ENCODE measurements around the gene ARHGAP23. TPM values are rescaled to one million over a fixed set of nuclear protein-coding genes. Genes with fewer than 3 reads are reported as not detected.
"Not testable (repeated sequence)": the region's sequence is repeated elsewhere in the genome, so short reads cannot be mapped to it uniquely, and the experiment has no call there.

Gene ARHGAP23
- total RNA-seq, 1 experiment from 2014 or later: 97.9 TPM

GRCh38 chr17:38485146-38485468 is 56.8 kb downstream of the ARHGAP23 start:
- H3K4me1 ChIP-seq (ENCODE audit: insufficient read depth, low read length): no peaks in the 10 kb centered on the region
- no peak overlapping the region for H3K18ac ChIP-seq (ENCODE audit: insufficient read length, low read depth, low read length)
- H2BK20ac ChIP-seq (ENCODE audit: low read depth, low read length, poor library complexity, severe bottlenecking): no peak overlapping the region
- no peak overlapping the region for H2BK12ac ChIP-seq (ENCODE audit: insufficient read length, low read depth, low read length)
- H3T11ph ChIP-seq (ENCODE audit: low read length): no peak overlapping the region
- no peaks in the 10 kb centered on the region for H3K23me2 ChIP-seq (ENCODE audit: insufficient read length, low read depth, low read length, poor library complexity, severe bottlenecking)
- no peak overlapping the region for H2BK5ac ChIP-seq (ENCODE audit: insufficient read length, low read length)
- no peaks in the 10 kb centered on the region for H3K27me3 ChIP-seq (ENCODE audit: insufficient read depth, low read length)
- H3K4ac ChIP-seq (ENCODE audit: low read depth, low read length): no peak overlapping the region
- H3K79me2 ChIP-seq (ENCODE audit: insufficient read depth, low read length): no peaks in the 10 kb centered on the region
- DNase-seq: no peak
- peak overlapping the region in 2 of 3 experiments; percentile 61; a peak in 4 of 7 replicates for H3K27ac Mint-ChIP-seq
- H2BK120ac ChIP-seq (ENCODE audit: low read depth, low read length, poor library complexity, severe bottlenecking): no peak overlapping the region
- no peak overlapping the region for H3K14ac ChIP-seq (ENCODE audit: insufficient read depth, low read length)
- H2AK5ac ChIP-seq (ENCODE audit: insufficient read length, low read length): no peak overlapping the region
- no peak overlapping the region for H4K91ac ChIP-seq (ENCODE audit: insufficient read length, low read depth, low read length)
- peaks cover 29 to 65% (median 42%) of the 10 kb centered on the region in 3 experiments for H3K36me3 Mint-ChIP-seq (ENCODE audit: insufficient read depth in 1 of 3, low read depth in 3 of 3)
- no peaks in the 10 kb centered on the region for H4K20me1 ChIP-seq (ENCODE audit: control insufficient read depth, insufficient read depth, insufficient read length)
- H3K4me3 Mint-ChIP-seq: no peak overlapping the region; a peak in 1 of 5 replicates
- no peaks in the 10 kb centered on the region for H3K9me3 ChIP-seq (ENCODE audit: control insufficient read depth, low read depth, low read length)
- H3K4me1 Mint-ChIP-seq: peaks cover 17 to 18% of the 10 kb centered on the region in 2 experiments
- peaks cover 5% of the 10 kb centered on the region for H3K79me1 ChIP-seq (ENCODE audit: insufficient read depth, low read depth, low read length, poor library complexity, severe bottlenecking)
- TF ChIP-seq CTCF (conservative IDR thresholded peaks at IDR 0.05): peak; percentile 6; the same call in 1 of the 3 replicates
- H3K9me3 Mint-ChIP-seq: no peaks in the 10 kb centered on the region
- no peak overlapping the region for H3K56ac ChIP-seq (ENCODE audit: insufficient read length, low read depth, low read length)
- no CpG with 5 or more reads among the region's 2 CpGs for WGBS (ENCODE audit: extremely low coverage, insufficient read length, low lambda C conversion rate)
- no peak overlapping the region for H4K5ac ChIP-seq (ENCODE audit: insufficient read length, low read depth, low read length)
- no peak overlapping the region for H3K27ac ChIP-seq (ENCODE audit: insufficient read length, low read depth, low read length)
- H3K23ac ChIP-seq (ENCODE audit: insufficient read length, low read depth, low read length): no peak overlapping the region
- H3K27me3 Mint-ChIP-seq (ENCODE audit: low read depth): no peaks in the 10 kb centered on the region
- no peak overlapping the region for H3K9ac ChIP-seq (ENCODE audit: extremely low read depth, insufficient read length, low read length)
- no peak overlapping the region for H4K8ac ChIP-seq (replicated peaks; ENCODE audit: insufficient read length, low read depth, low read length)
- no peak overlapping the region for H2BK15ac ChIP-seq (ENCODE audit: low read depth, low read length)
- no peak overlapping the region for H2AFZ ChIP-seq (ENCODE audit: low read length)
- H3K4me2 ChIP-seq (ENCODE audit: insufficient read depth, insufficient read length, low read length): no peak overlapping the region

- H3K27me3 ChIP-seq (ENCODE audit: insufficient read depth, low read length); H3K18ac ChIP-seq (ENCODE audit: insufficient read length, low read depth, low read length); H4K20me1 ChIP-seq (ENCODE audit: control insufficient read depth, insufficient read depth, insufficient read length); H4K5ac ChIP-seq (ENCODE audit: insufficient read length, low read depth, low read length); H3K79me1 ChIP-seq (ENCODE audit: insufficient read depth, low read depth, low read length, poor library complexity, severe bottlenecking); H3K79me2 ChIP-seq (ENCODE audit: insufficient read depth, low read length); H3K4me1 ChIP-seq (ENCODE audit: insufficient read depth, low read length); H3T11ph ChIP-seq (ENCODE audit: low read length); H3K14ac ChIP-seq (ENCODE audit: insufficient read depth, low read length); H3K23ac ChIP-seq (ENCODE audit: insufficient read length, low read depth, low read length); H2BK12ac ChIP-seq (ENCODE audit: insufficient read length, low read depth, low read length); H3K9ac ChIP-seq (ENCODE audit: extremely low read depth, insufficient read length, low read length); H2AFZ ChIP-seq (ENCODE audit: low read length); H3K4ac ChIP-seq (ENCODE audit: low read depth, low read length); H3K27ac ChIP-seq (ENCODE audit: insufficient read length, low read depth, low read length); H3K4me2 ChIP-seq (ENCODE audit: insufficient read depth, insufficient read length, low read length); H3K9me3 ChIP-seq (ENCODE audit: control insufficient read depth, low read depth, low read length); H3K4me3 Mint-ChIP-seq; H3K56ac ChIP-seq (ENCODE audit: insufficient read length, low read depth, low read length); H2BK5ac ChIP-seq (ENCODE audit: insufficient read length, low read length); H3K9me3 Mint-ChIP-seq; H2BK120ac ChIP-seq (ENCODE audit: low read depth, low read length, poor library complexity, severe bottlenecking); H2BK20ac ChIP-seq (ENCODE audit: low read depth, low read length, poor library complexity, severe bottlenecking); H4K8ac ChIP-seq (replicated peaks; ENCODE audit: insufficient read length, low read depth, low read length); H2BK15ac ChIP-seq (ENCODE audit: low read depth, low read length); H3K23me2 ChIP-seq (ENCODE audit: insufficient read length, low read depth, low read length, poor library complexity, severe bottlenecking); DNase-seq; H2AK5ac ChIP-seq (ENCODE audit: insufficient read length, low read length); H3K27me3 Mint-ChIP-seq (ENCODE audit: low read depth); H4K91ac ChIP-seq (ENCODE audit: insufficient read length, low read depth, low read length): not testable (repeated sequence)
- Mint-ChIP-seq H3K4me1 (peaks cover 17 to 18% of the 10 kb centered on the region in 2 experiments), H3K36me3 (ENCODE audit: insufficient read depth in 1 of 3, low read depth in 3 of 3) (peaks cover 30 to 69% (median 45%) of the 10 kb centered on the region in 3 experiments), H3K27ac (peak overlapping the region in 1 of 3 experiments; percentile 87; a peak in 1 of 7 replicates)
- no CpG with 5 or more reads among the region's 13 CpGs for WGBS (ENCODE audit: extremely low coverage, insufficient read length, low lambda C conversion rate)
Observed at GRCh38 chr17:38485681-38486298, 57.5 kb downstream of the ARHGAP23 start.
